Measurements from ENCODE around the gene LRBA. TPM values are rescaled to one million over a fixed set of nuclear protein-coding genes. Genes with fewer than 3 reads are reported as not detected.

LRBA gene
- total and polyA plus RNA-seq, 8 donors: 43.3 to 62.5 (median 52.3) TPM

DNA sequence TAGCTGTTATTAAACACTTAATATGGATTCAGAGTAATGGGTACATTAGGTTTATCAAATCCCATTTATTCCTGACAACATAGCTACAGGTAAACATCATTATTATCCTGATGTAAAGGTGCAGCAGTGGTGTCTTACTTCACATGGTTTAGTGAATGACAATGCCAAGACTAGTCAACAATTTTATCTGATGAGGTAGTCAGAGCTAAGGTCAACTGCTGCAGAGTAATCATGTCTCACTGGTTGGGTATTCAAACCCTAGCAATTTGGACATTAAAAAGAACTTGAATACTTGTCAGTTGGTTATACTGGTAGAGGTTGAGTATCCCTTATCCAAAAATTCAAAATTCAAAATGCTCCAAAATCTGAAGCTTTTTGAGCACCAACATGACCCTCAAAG lies 315.5 kb downstream of the LRBA start:
- intact Hi-C loops (cut with DNase I): no loop called here
- DNase-seq (no peak), ATAC-seq (no peak)
- no peaks in the 10 kb centered on the region for H3K9me3 ChIP-seq
- H3K36me3 ChIP-seq: no peaks in the 10 kb centered on the region
- TF ChIP-seq CTCF (IDR thresholded peaks at IDR 0.05): no peak
- no peaks in the 10 kb centered on the region for H3K4me1 ChIP-seq
- H3K4me3 ChIP-seq: no peak overlapping the region
- no peaks in the 10 kb centered on the region for H3K27me3 ChIP-seq
- H3K27ac ChIP-seq: no peak overlapping the region

GRCh38 chr4:150695162-150695561 lies 319.9 kb downstream of the LRBA start:
- intact Hi-C loops (cut with DNase I): no loop called here
- H3K36me3 ChIP-seq: no peaks in the 10 kb centered on the region
- no peak overlapping the region for H3K4me3 ChIP-seq
- ATAC-seq: no peak
- H3K9me3 ChIP-seq: no peaks in the 10 kb centered on the region
- no peak overlapping the region for H3K27ac ChIP-seq
- no peaks in the 10 kb centered on the region for H3K4me1 ChIP-seq
- H3K27me3 ChIP-seq: no peaks in the 10 kb centered on the region
- TF ChIP-seq CTCF (IDR thresholded peaks at IDR 0.05): no peak
- no peak for DNase-seq

DNA sequence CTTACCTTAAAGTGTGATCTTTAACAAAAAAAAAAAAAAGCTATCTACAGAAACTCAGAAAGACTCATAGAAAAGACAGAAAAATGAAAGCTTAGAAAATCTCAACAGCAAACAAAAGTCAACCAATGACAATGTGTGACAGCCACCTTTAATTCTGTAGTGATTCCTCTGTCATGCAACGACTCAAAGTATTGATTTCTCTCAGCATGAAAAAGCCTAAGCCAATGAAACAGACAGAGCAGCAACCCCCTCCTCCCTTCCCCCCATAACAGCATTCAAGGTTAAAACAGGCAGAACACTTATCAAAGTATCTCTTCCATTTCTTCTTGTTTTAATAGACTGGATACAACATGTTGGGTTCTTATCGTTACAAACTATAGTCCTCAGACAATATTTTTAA lies 320.6 kb downstream of the LRBA start:
- no peak for DNase-seq
- no peaks in the 10 kb centered on the region for H3K27me3 ChIP-seq
- TF ChIP-seq CTCF (IDR thresholded peaks at IDR 0.05): no peak
- H3K27ac ChIP-seq: no peak overlapping the region
- H3K4me1 ChIP-seq: no peaks in the 10 kb centered on the region
- intact Hi-C loops (cut with DNase I): no loop called here
- H3K9me3 ChIP-seq: no peaks in the 10 kb centered on the region
- no peak overlapping the region for H3K4me3 ChIP-seq
- H3K36me3 ChIP-seq: no peaks in the 10 kb centered on the region
- no peak for ATAC-seq

DNA sequence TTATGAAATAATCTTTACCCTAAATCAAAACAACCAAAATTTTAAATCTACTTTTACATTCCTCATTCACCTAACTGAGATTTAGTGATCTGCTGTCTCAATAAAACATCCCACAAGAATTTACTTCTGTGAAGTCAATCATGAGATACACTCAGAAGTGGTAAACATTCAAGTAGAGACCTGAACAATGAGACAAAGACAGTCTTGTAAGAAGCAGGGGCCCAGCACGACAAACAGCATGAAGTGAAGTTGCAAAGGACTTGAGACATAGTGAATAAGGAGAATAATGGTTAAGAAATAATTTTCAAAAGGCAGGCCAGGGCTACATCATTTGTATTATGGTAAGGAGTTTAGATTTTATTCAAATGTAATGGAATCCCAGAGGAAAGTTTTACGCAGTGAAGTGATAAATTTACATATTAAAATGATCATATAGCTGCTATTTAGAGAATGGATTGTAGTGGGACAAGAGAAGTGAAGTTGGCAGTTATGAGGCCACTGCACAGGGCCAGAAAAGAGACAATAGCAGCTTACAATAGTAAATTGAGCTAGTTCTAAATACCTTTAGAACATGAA lies 331.2 kb downstream of the LRBA start:
- Histone ChIP-seq H3K4me3 (no peak overlapping the region), H3K4me1 (no peaks in the 10 kb centered on the region), H3K27me3 (no peaks in the 10 kb centered on the region), H3K36me3 (no peaks in the 10 kb centered on the region), H3K9me3 (peaks cover 0 to 2% of the 10 kb centered on the region in 2 donors), H3K27ac (no peak overlapping the region)
- ATAC-seq: no peak
- no peak for DNase-seq
- no peak for TF ChIP-seq CTCF (IDR thresholded peaks at IDR 0.05)
- intact Hi-C loops (cut with DNase I): no loop called here

- no peaks in the 10 kb centered on the region for H3K4me1 ChIP-seq
- DNase-seq: no peak
- no peak for TF ChIP-seq CTCF (IDR thresholded peaks at IDR 0.05)
- ATAC-seq: no peak
- no peaks in the 10 kb centered on the region for H3K27me3 ChIP-seq
- no peak overlapping the region for H3K4me3 ChIP-seq
- no peak overlapping the region for H3K27ac ChIP-seq
- intact Hi-C loops (cut with DNase I): no loop called here
- H3K36me3 ChIP-seq: no peaks in the 10 kb centered on the region
- no peaks in the 10 kb centered on the region for H3K9me3 ChIP-seq
Measured at GRCh38 chr4:150682126-150682525, 333.0 kb downstream of the LRBA start.
